Ovary (tissue), 9 donors: ENCODE measurements around the gene CORO6. TPM values are rescaled to one million over a fixed set of nuclear protein-coding genes. Genes with fewer than 3 reads are reported as not detected.
A peak's percentile ranks its signal among the peaks of the same experiment; 100 is the strongest.

Experiments used
- DNase-seq, 5 donors: peaks; one replicate each; pipeline ENCODE4 v3.0.0-alpha.2; 2019 to 2020
- H3K27ac ChIP-seq, 2 donors: fragments of 200-600 bp; one replicate each; pipeline versions ENCODE4 v1.5.1 to v1.8.0; 2019 to 2022
- H3K27me3 ChIP-seq: fragments of 200-600 bp; one replicate; pipeline ENCODE4 v1.8.0; 2022
- H3K36me3 ChIP-seq: fragments of 200-600 bp; sonication (generic); one replicate; pipeline ENCODE4 v1.5.1; 2019
- H3K4me1 ChIP-seq: one replicate; pipeline ENCODE4 v1.8.1; 2013; ENCODE audit warnings: mild to moderate bottlenecking, moderate library complexity; ENCODE audit not compliant: insufficient read depth
- H3K4me3 ChIP-seq: fragments of 200-600 bp; sonication (generic); one replicate; pipeline ENCODE4 v1.5.1; 2017
- H3K9me3 ChIP-seq, 2 donors: fragments of 200-600 bp in 1 of 2; sonication (generic) in 1 of 2; one replicate each; pipeline versions ENCODE4 v1.5.1 to v1.8.1; 2013 to 2019; ENCODE audit warnings: mild to moderate bottlenecking in 1 of 2, moderate library complexity in 1 of 2
- EP300 ChIP-seq: sonication (generic); formaldehyde crosslinking; IDR thresholded peaks from one replicate; pipeline ENCODE4 v1.6.1; 2017; ENCODE audit warnings: antibody characterized with exemption
- POLR2A ChIP-seq: fragments of 450-650 bp; IDR thresholded peaks from one replicate; pipeline ENCODE4 v1.6.1; 2017; ENCODE audit warnings: antibody characterized with exemption, mild to moderate bottlenecking, moderate library complexity
- WGBS, 3 donors: extraction: QIAGEN DNeasy Blood & Tissue Kit in 1 of 3; methylation state at CpG; one replicate each; pipeline versions ENCODE4 v1.1.5 to v1.1.7; 2013 to 2017; 5-methylcytosine and 5-hydroxymethylcytosine counted together
- intact Hi-C, 4 donors: fragments of 100-400 bp; cut with DNase I; formaldehyde crosslinking; loops; one replicate each; pipeline versions ENCODE4 v1.11.0 to v1.15.1; 2022 to 2023
- polyA plus RNA-seq, 2 donors: library from polyadenylated mRNA; stranded (reverse); fragments of 200-250 nt in 1 of 2; fragments of 350-450 nt in 1 of 2; fragmentation: Illumina TruSeq in 1 of 2; extraction: RNeasy Lipid Tissue Mini Kit (QIAGEN cat#74804) in 1 of 2; gene quantifications; one replicate each; pipeline ENCODE4 v1.2.3, GENCODE V29; 2013 to 2014
- total RNA-seq, 7 donors: library from RNA; depleted of rRNA in 2 of 7; stranded (reverse); fragments of >200 nt in 2 of 7; fragmentation: NEBNext Ultra II Directional in 3 of 7; extraction: Animal tissue kit (Norgen Biotek cat#: 25700) in 3 of 7; gene quantifications; one replicate each; pipeline versions ENCODE4 v1.1.0 to v1.2.4, GENCODE V29; 2016 to 2023
- TF ChIP-seq, protein P1 (sequence below), 3 donors: fragments of 450-650 bp in 2 of 3; fragments of 200-600 bp in 1 of 3; IDR thresholded peaks; one replicate each; pipeline versions ENCODE4 v1.5.1 to v1.8.0; 2016 to 2022; ENCODE audit warnings: antibody characterized with exemption in 3 of 3, mild to moderate bottlenecking in 1 of 3
- donor health status: DM: no; HTN: no; CAD: no; lungs with moderate emphysema.
- donor health status: DM: no; HTN: no; CAD: no.
- donor health status: Bipolar disorder and iron deficiency.
- donor health status: DM: yes; HTN: yes; CAD: no.
- donor health status: DM: no; HTN: no; CAD: no.
- donor health status: DM: yes; HTN: yes; CAD: no.

Gene CORO6
- total and polyA plus RNA-seq, 9 donors = 1.2 to 9.0 (median 3.5) TPM

DNA sequence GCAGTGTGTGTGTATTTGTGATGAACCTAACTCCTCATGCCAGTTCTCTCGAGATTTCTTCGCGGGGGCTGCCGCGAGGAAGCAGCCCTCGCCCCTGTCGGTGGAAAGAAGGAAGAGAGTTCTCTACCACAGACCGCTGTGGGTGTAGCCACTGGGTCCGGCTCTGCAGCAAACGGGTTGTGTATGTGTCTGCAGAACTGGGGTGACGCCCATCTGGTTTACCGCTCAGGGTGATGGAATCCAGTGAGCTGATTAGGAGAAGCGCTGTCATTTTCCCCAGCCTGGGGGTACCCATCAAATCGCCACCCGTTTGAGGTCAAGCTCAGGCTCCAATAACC is 7.7 kb downstream of the CORO6 start:
- Histone ChIP-seq H3K27ac (no peak overlapping the region), H3K36me3 (no peaks in the 10 kb centered on the region), H3K4me1 (peaks cover 17% of the 10 kb centered on the region), H3K9me3 (no peaks in the 10 kb centered on the region), H3K27me3 (no peaks in the 10 kb centered on the region), H3K4me3 (no peak overlapping the region)
- intact Hi-C loops = no loop called here
- 51 to 72% (median 52%) methylated on average over 15 of the region's 15 CpGs for WGBS, 3 donors
- TF ChIP-seq EP300 (no peak), POLR2A (no peak)
- TF ChIP-seq, protein P1, sequence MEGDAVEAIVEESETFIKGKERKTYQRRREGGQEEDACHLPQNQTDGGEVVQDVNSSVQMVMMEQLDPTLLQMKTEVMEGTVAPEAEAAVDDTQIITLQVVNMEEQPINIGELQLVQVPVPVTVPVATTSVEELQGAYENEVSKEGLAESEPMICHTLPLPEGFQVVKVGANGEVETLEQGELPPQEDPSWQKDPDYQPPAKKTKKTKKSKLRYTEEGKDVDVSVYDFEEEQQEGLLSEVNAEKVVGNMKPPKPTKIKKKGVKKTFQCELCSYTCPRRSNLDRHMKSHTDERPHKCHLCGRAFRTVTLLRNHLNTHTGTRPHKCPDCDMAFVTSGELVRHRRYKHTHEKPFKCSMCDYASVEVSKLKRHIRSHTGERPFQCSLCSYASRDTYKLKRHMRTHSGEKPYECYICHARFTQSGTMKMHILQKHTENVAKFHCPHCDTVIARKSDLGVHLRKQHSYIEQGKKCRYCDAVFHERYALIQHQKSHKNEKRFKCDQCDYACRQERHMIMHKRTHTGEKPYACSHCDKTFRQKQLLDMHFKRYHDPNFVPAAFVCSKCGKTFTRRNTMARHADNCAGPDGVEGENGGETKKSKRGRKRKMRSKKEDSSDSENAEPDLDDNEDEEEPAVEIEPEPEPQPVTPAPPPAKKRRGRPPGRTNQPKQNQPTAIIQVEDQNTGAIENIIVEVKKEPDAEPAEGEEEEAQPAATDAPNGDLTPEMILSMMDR (IDR thresholded peaks at IDR 0.05) = no peak
- DNase-seq = peak in 1 of 5 donors; percentile 49

DNA sequence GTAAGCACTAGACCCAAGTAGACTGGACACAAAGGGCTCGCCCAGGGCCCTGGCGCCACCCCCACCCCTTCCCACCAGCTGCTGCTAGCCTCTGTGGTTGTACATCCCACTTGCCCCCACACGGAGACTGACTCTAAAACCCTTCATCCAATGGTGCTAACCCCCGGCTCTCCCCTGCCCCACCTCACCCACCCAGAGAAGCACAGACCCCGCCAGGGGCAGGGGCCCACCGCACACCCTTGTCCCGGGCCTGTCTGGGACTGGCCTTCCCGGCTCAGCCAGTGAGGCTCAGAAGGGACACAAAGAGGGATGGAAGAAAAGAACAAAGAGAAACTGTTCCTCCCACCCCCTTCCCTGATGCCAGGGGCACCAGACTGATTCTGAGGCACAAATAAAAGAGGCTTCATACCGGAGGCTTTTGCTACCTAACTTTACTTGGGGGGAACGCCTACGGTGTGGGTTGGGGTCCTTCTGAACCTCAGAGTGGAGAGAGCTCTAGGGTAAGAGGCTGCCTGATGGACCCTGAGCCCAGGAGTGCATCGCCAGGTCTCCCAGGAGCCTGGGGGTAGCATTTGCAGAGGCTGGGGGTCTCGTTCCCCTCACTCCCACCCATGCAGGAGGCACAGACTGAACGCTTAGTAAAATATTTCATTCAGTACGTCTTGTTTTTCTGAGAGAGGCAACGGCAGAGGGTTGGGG is 8.2 kb downstream of the CORO6 start:
- Histone ChIP-seq H3K27ac (no peak overlapping the region), H3K9me3 (no peaks in the 10 kb centered on the region), H3K27me3 (no peaks in the 10 kb centered on the region), H3K4me1 (peaks cover 17% of the 10 kb centered on the region), H3K36me3 (no peaks in the 10 kb centered on the region), H3K4me3 (no peak overlapping the region)
- TF ChIP-seq, protein P1 (IDR thresholded peaks at IDR 0.05) = no peak
- no peak for TF ChIP-seq POLR2A
- TF ChIP-seq EP300 = no peak
- peak in 1 of 5 donors; percentile 43 for DNase-seq
- intact Hi-C loops = no loop called here
- WGBS, 3 donors = 81 to 89% (median 88%) methylated on average over 16 of the region's 16 CpGs

DNA sequence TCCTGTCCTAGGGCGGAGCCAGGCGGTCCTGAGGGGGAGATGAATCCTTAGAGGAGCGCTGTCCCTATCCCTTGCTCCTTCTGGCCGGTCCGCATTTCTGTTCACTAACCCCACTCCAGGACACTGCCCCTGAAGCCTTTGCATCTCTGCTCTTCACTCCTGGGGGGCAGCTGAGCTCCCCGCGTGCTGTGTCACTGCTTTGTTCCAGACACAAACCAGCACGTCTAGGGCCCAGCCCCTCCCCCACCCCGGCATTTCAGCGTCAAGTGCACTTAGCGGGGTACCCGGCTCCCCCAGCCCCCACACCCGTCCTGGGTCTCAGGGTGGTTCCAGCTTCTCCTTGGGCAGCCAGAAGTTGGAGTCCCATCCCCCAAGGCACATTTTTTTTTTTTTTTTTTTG is 8.9 kb downstream of the CORO6 start:
- Histone ChIP-seq H3K4me1 (peaks cover 17% of the 10 kb centered on the region), H3K36me3 (no peaks in the 10 kb centered on the region), H3K27ac (no peak overlapping the region), H3K4me3 (no peak overlapping the region), H3K9me3 (no peaks in the 10 kb centered on the region), H3K27me3 (no peaks in the 10 kb centered on the region)
- peak in 2 of 5 donors; percentile 53 to 61 for DNase-seq
- TF ChIP-seq POLR2A = no peak
- no peak for TF ChIP-seq EP300
- TF ChIP-seq, protein P1 (IDR thresholded peaks at IDR 0.05) = no peak
- intact Hi-C loops = no loop called here
- WGBS, 3 donors = 39 to 52% (median 44%) methylated on average over 13 of the region's 13 CpGs

DNA sequence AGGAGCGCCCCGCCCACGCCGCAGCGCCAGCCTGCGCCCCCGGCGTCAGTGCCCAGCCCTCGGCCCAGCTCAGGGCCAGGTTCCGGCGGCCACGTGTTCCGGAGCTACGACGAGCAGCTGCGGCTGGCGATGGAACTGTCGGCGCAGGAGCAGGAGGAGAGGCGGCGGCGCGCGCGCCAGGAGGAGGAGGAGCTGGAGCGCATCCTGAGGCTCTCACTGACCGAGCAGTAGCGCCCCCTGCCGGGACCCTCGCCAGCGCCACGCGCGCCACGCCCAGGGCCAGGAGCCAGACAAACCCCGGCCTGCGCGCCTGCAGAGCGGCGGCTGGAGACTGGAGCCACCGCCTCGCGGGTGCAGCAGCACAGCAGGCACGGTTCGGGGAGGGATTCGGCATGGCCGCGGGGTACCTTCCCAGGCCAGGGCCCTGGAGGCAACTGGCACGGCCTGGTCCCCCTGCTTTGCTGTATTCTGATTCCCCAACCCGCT is 9.3 kb downstream of the CORO6 start:
- H3K27ac ChIP-seq = peak overlapping the region in 1 of 2 donors; percentile 41

More for the DNA sequence above, 9.3 kb downstream of the CORO6 start:
- Histone ChIP-seq H3K27me3 (no peaks in the 10 kb centered on the region), H3K4me1 (peaks cover 17% of the 10 kb centered on the region), H3K36me3 (no peaks in the 10 kb centered on the region), H3K4me3 (no peak overlapping the region), H3K9me3 (no peaks in the 10 kb centered on the region)
- intact Hi-C loops = no loop called here
- 1 to 4% (median 3%) methylated on average over 37 to 50 of the region's 50 CpGs for WGBS, 3 donors
- TF ChIP-seq EP300 (no peak), POLR2A (no peak)
- TF ChIP-seq, protein P1 (IDR thresholded peaks at IDR 0.05) = peak; percentile 78 to 89 (median 85)
- peak; percentile 92 to 98 (median 96) for DNase-seq
